ENCODE data around the gene TNFRSF1B. TPM values are rescaled to one million over a fixed set of nuclear protein-coding genes. Genes with fewer than 3 reads are reported as not detected.
A peak's percentile ranks its signal among the peaks of the same experiment; 100 is the strongest.

TNFRSF1B gene
- total and polyA plus RNA-seq, 9 of the 15 experiments (the other 6 are each of a cell fraction or from before 2014, with no cell fraction given), result 8.8 to 91.3 (median 36.0) TPM

GRCh38 chr1:12208764-12209494 lies 42.1 kb downstream of the TNFRSF1B start (continued):
- TF ChIP-seq MAFF (IDR thresholded peaks at IDR 0.05; ENCODE audit: low read length), result no peak
- TF ChIP-seq ZSCAN32 (CRISPR knock-in tag; IDR thresholded peaks at IDR 0.05), result no peak
- no peak; the same call in 1 of the 2 replicates for TF ChIP-seq ELF2 (CRISPR knock-in tag; IDR thresholded peaks at IDR 0.05)
- 0 out of 2 replicates have a peak, but pooled peaks have one; percentile 40 for TF ChIP-seq L3MBTL2 (IDR thresholded peaks at IDR 0.05)
- TF ChIP-seq SUPT5H (IDR thresholded peaks at IDR 0.05), result peak; percentile 30; the same call in 1 of the 2 replicates
- TF ChIP-seq ERF (CRISPR knock-in tag; IDR thresholded peaks at IDR 0.05), result 0 out of 2 replicates have a peak, but pooled peaks have one; percentile 13
- TF ChIP-seq, protein P1, sequence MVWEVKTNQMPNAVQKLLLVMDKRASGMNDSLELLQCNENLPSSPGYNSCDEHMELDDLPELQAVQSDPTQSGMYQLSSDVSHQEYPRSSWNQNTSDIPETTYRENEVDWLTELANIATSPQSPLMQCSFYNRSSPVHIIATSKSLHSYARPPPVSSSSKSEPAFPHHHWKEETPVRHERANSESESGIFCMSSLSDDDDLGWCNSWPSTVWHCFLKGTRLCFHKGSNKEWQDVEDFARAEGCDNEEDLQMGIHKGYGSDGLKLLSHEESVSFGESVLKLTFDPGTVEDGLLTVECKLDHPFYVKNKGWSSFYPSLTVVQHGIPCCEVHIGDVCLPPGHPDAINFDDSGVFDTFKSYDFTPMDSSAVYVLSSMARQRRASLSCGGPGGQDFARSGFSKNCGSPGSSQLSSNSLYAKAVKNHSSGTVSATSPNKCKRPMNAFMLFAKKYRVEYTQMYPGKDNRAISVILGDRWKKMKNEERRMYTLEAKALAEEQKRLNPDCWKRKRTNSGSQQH (CRISPR knock-in tag; IDR thresholded peaks at IDR 0.05), result peak; percentile 4; the same call in 1 of the 2 replicates
- no peak for TF ChIP-seq ZNF274 (IDR thresholded peaks at IDR 0.05; ENCODE audit: borderline replicate concordance, low read depth, low read length)
- TF ChIP-seq, protein P2, sequence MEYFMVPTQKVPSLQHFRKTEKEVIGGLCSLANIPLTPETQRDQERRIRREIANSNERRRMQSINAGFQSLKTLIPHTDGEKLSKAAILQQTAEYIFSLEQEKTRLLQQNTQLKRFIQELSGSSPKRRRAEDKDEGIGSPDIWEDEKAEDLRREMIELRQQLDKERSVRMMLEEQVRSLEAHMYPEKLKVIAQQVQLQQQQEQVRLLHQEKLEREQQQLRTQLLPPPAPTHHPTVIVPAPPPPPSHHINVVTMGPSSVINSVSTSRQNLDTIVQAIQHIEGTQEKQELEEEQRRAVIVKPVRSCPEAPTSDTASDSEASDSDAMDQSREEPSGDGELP (CRISPR knock-in tag; IDR thresholded peaks at IDR 0.05; ENCODE audit: borderline replicate concordance), result peak; percentile 65; the same call in 1 of the 2 replicates
- no peak for TF ChIP-seq ZNF134 (CRISPR knock-in tag; conservative IDR thresholded peaks at IDR 0.05)
- TF ChIP-seq ZBTB40 (IDR thresholded peaks at IDR 0.05), result no peak
- no peak for TF ChIP-seq ZBTB40 (CRISPR knock-in tag; IDR thresholded peaks at IDR 0.05)
- TF ChIP-seq CTCFL (IDR thresholded peaks at IDR 0.05; ENCODE audit: borderline replicate concordance, insufficient read depth, low read depth, low read length, poor library complexity, severe bottlenecking), result peak; percentile 20
- peak; percentile 71; the same call in 1 of the 2 replicates for TF ChIP-seq ZBTB17 (CRISPR knock-in tag; IDR thresholded peaks at IDR 0.05)
- no peak for TF ChIP-seq CAMTA2 (CRISPR knock-in tag; conservative IDR thresholded peaks at IDR 0.05)
